Right lobe of liver (tissue), 6 donors: ENCODE results near the gene HSPA12B. TPM values are rescaled to one million over a fixed set of nuclear protein-coding genes. Genes with fewer than 3 reads are reported as not detected.

Experiments used
- ATAC-seq, 4 donors: fragments of 200-7000 bp; cut with Tn5 transposase; one replicate each; pipeline ENCODE4 v1.9.1; 2020; ENCODE audit warnings: mild to moderate bottlenecking in 4 of 4, moderate library complexity in 4 of 4
- DNase-seq, 3 donors: peaks; one replicate each; pipeline ENCODE4 v3.0.0-alpha.2; 2020
- H3K27ac ChIP-seq, 3 donors: fragments of 200-600 bp; one replicate each; pipeline ENCODE4 v1.8.0; 2022
- H3K27me3 ChIP-seq, 2 donors: fragments of 200-600 bp; one replicate each; pipeline ENCODE4 v1.8.0; 2022
- H3K36me3 ChIP-seq, 4 donors: fragments of 200-600 bp; sonication (generic) in 1 of 4; one replicate each; pipeline versions ENCODE4 v1.5.1 to v1.8.0; 2017 to 2022; ENCODE audit warnings: control low read depth in 1 of 4
- H3K4me1 ChIP-seq, 4 donors: fragments of 200-600 bp; sonication (generic) in 1 of 4; one replicate each; pipeline versions ENCODE4 v1.5.1 to v1.8.0; 2017 to 2022; ENCODE audit warnings: control low read depth in 1 of 4
- H3K4me3 ChIP-seq, 3 donors: fragments of 200-600 bp; one replicate each; pipeline ENCODE4 v1.8.0; 2022
- H3K9me3 ChIP-seq, 4 donors: fragments of 200-600 bp; sonication (generic) in 1 of 4; one replicate each; pipeline versions ENCODE4 v1.5.1 to v1.8.0; 2017 to 2022; ENCODE audit warnings: control low read depth in 1 of 4
- CTCF ChIP-seq, 4 donors: fragments of 200-600 bp in 3 of 4; fragments of 450-650 bp in 1 of 4; IDR thresholded peaks; one replicate each; pipeline versions ENCODE4 v1.5.1 to v1.8.0; 2016 to 2022; ENCODE audit warnings: antibody characterized with exemption in 4 of 4, mild to moderate bottlenecking in 2 of 4
- POLR2A ChIP-seq: fragments of 450-650 bp; IDR thresholded peaks from one replicate; pipeline ENCODE4 v1.6.1; 2017; ENCODE audit warnings: antibody characterized with exemption, mild to moderate bottlenecking
- WGBS: methylation state at CpG from one replicate; pipeline ENCODE4 v1.1.6; 2018; ENCODE audit warnings: low coverage, low lambda C conversion rate; ENCODE audit not compliant: insufficient coverage; ENCODE audit errors: missing lambda C conversion rate; 5-methylcytosine and 5-hydroxymethylcytosine counted together
- intact Hi-C, 2 donors: fragments of 100-400 bp; cut with DNase I; formaldehyde crosslinking; loops; one replicate each; pipeline versions ENCODE4 v1.11.2 to v1.14.1; 2022
- total RNA-seq, 6 experiments: library from RNA; depleted of rRNA in 2 of 6; stranded (reverse); fragments of >200 nt in 2 of 6; fragmentation: NEBNext Ultra II Directional in 3 of 6; extraction: Animal tissue kit (Norgen Biotek cat#: 25700) in 3 of 6; gene quantifications; one replicate each; pipeline versions ENCODE4 v1.1.0 to v1.2.4, GENCODE V29; 2016 to 2023
- donor health status: DM: no; HTN: yes; CAD: no.
- donor health status: DM: no; HTN: no; CAD: no.
- donor health status: DM: no; HTN: no; CAD: no.
- donor health status: DM: no; HTN: yes; CAD: no.
- donor health status: DM: no; HTN: yes; CAD: no.

Gene HSPA12B
- total RNA-seq, 6 experiments from 2014 or later, result 0.46 to 2.2 (median 0.97) TPM

- DNase-seq, result no peak
- no peaks in the 10 kb centered on the region for H3K36me3 ChIP-seq
- peaks cover 0 to 14% (median 4%) of the 10 kb centered on the region in 4 donors for H3K4me1 ChIP-seq
- ATAC-seq, result no peak
- no peak for TF ChIP-seq CTCF (IDR thresholded peaks at IDR 0.05)
- TF ChIP-seq POLR2A, result no peak
- no peaks in the 10 kb centered on the region for H3K9me3 ChIP-seq
- no peak overlapping the region for H3K4me3 ChIP-seq
- WGBS, result 72% methylated on average over 2 of the region's 3 CpGs
- intact Hi-C loops, result no loop called here
- H3K27me3 ChIP-seq, result no peaks in the 10 kb centered on the region
- no peak overlapping the region for H3K27ac ChIP-seq
Observed at GRCh38 chr20:3765171-3765882, 32.8 kb downstream of the HSPA12B start.

GRCh38 chr20:3766422-3767109, 34.1 kb downstream of the HSPA12B start:
- ATAC-seq (no peak), DNase-seq (peak in 1 of 3 donors; percentile 21)
- no peaks in the 10 kb centered on the region for H3K9me3 ChIP-seq
- 40% methylated on average over 4 of the region's 9 CpGs for WGBS
- H3K27ac ChIP-seq, result no peak overlapping the region
- no peaks in the 10 kb centered on the region for H3K27me3 ChIP-seq
- no peaks in the 10 kb centered on the region for H3K36me3 ChIP-seq
- intact Hi-C loops, result no loop called here
- H3K4me3 ChIP-seq, result peak overlapping the region in 2 of 3 donors; percentile 75 to 81
- TF ChIP-seq CTCF (IDR thresholded peaks at IDR 0.05), result no peak
- TF ChIP-seq POLR2A, result no peak
- peaks cover 0 to 14% (median 4%) of the 10 kb centered on the region in 4 donors for H3K4me1 ChIP-seq

GRCh38 chr20:3767110-3767426, 34.6 kb downstream of the HSPA12B start:
- DNase-seq, result peak in 1 of 3 donors; percentile 38
- Histone ChIP-seq H3K4me3 (peak overlapping the region; percentile 59 to 81 (median 75)), H3K4me1 (peaks cover 0 to 14% (median 4%) of the 10 kb centered on the region in 4 donors), H3K27me3 (no peaks in the 10 kb centered on the region), H3K9me3 (no peaks in the 10 kb centered on the region), H3K27ac (no peak overlapping the region), H3K36me3 (no peaks in the 10 kb centered on the region)
- intact Hi-C loops, result no loop called here
- 36% methylated on average over 7 of the region's 21 CpGs for WGBS
- no peak for ATAC-seq
- no peak for TF ChIP-seq CTCF (IDR thresholded peaks at IDR 0.05)
- TF ChIP-seq POLR2A, result no peak

- intact Hi-C loops, result no loop called here
- peaks cover 0 to 14% (median 4%) of the 10 kb centered on the region in 4 donors for H3K4me1 ChIP-seq
- H3K27ac ChIP-seq, result peak within 1 kb of the TSS; percentile 56 to 73 (median 60)
- H3K4me3 ChIP-seq, result peak within 1 kb of the TSS; percentile 59 to 81 (median 75)
- 0% methylated on average over 5 of the region's 80 CpGs for WGBS
- no peaks in the 10 kb centered on the region for H3K9me3 ChIP-seq
- DNase-seq (peak; percentile 99 to 100 (median 99)), ATAC-seq (peak; percentile 93 to 97 (median 96))
- no peaks in the 10 kb centered on the region for H3K27me3 ChIP-seq
- peak; percentile 52 for TF ChIP-seq POLR2A
- no peak for TF ChIP-seq CTCF (IDR thresholded peaks at IDR 0.05)
- H3K36me3 ChIP-seq, result no peaks in the 10 kb centered on the region
Observed at GRCh38 chr20:3767427-3768341, 35.2 kb downstream of the HSPA12B start, which contains the start of gene ADISSP. TSS of gene ADISSP (minus strand) at chr20:3767753. CDS start at chr20:3760100, 7,653 bp downstream.
